GM12891 (cell line): ENCODE measurements around the gene OR10X1.

Experiments used
- PAX5 ChIP-seq: IDR thresholded peaks from 2 replicates; pipeline ENCODE4 v1.6.1; 2011; ENCODE audit warnings: low read length, moderate library complexity, mild to moderate bottlenecking; ENCODE audit not compliant: insufficient read depth, severe bottlenecking
- POLR2A ChIP-seq: IDR thresholded peaks from 2 replicates; pipeline ENCODE4 v1.6.1; 2011; ENCODE audit warnings: low read depth, low read length, control low read depth
- POLR2AphosphoS5 ChIP-seq: IDR thresholded peaks from 2 replicates; pipeline ENCODE4 v1.6.1; 2011; ENCODE audit warnings: low read depth, low read length, control low read depth

DNA sequence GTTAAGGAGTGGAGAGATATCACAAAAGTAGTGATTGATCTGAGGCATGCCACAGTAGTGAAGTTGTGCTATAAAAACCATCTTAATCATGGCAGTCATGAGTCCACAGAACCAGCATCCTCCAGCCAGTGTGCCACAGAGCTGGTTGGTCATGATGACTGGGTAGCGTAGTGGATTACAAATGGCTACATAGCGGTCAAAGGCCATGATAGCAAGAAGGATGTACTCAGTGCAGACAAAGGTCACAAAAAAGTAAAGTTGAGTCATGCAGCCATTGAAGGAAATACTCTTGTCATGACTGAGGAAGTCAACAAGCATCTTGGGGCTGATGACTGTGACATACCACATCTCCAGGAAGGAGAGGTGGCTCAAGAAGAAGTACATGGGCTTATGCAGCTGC is 32.2 kb downstream of the OR10X1 start:
- TF ChIP-seq PAX5 (no peak), POLR2A (no peak), POLR2AphosphoS5 (no peak)
